Testis (tissue), 2 donors: ENCODE results near the gene PDZK1IP1.

Experiments
- CTCF ChIP-seq, 3 experiments: fragments of 450-650 bp in 2 of 3; fragments of 200-600 bp in 1 of 3; sonication (generic) in 1 of 3; IDR thresholded peaks; one replicate each; pipeline ENCODE4 v1.5.1; 2016 to 2019; ENCODE audit warnings: antibody characterized with exemption in 3 of 3, mild to moderate bottlenecking in 2 of 3, moderate library complexity in 1 of 3
- POLR2A ChIP-seq: fragments of 450-650 bp; IDR thresholded peaks from one replicate; pipeline ENCODE4 v1.6.1; 2017; ENCODE audit warnings: antibody characterized with exemption, mild to moderate bottlenecking, moderate library complexity

- TF ChIP-seq CTCF (IDR thresholded peaks at IDR 0.05), result no peak
- no peak for TF ChIP-seq POLR2A
These were observed 42.5 kb upstream of the PDZK1IP1 start, which contains the start of gene TAL1 for GRCh38 chr1:47232187-47232874.
